Measurements from ENCODE around the gene TFAM. TPM values are rescaled to one million over a fixed set of nuclear protein-coding genes. Genes with fewer than 3 reads are reported as not detected.

Gene TFAM
- total RNA-seq, 2 donors from 2014 or later: 9.2 to 26.2 TPM

DNA sequence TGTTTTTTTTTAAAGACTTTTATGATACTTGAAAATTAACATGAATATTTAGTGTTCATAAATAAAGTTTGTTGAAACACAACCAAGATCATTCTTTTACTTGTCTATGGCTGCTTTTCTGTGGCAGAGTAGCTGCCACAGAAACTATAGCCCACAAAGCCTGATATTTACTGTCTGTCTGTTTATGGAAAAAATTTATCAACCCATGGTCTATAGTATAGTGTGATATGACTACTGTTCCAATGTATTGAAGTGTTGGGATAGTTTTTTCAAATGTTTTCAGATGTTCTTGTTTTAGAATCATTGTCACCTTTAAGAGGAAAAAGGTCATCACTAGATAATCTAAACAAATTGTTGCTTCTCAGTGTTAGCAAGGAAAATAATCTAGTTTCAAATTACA is 10.8 kb downstream of the TFAM start:
- Histone ChIP-seq H3K27me3 (replicated peaks; ENCODE audit: insufficient read depth) (no peaks in the 10 kb centered on the region), H3K4me3 (no peak overlapping the region), H3K36me3 (peaks cover 14% of the 10 kb centered on the region), H3K4me1 (ENCODE audit: control insufficient read depth in 1 of 2, low read depth in 2 of 2) (no peaks in the 10 kb centered on the region), H3K27ac (no peak overlapping the region), H3K9me3 (no peaks in the 10 kb centered on the region)
- DNase-seq (ENCODE audit: low spot score) (no peak), ATAC-seq (ENCODE audit: insufficient number of reproducible peaks, low FRiP score, low read depth) (no peak)
- TF ChIP-seq, protein P1, sequence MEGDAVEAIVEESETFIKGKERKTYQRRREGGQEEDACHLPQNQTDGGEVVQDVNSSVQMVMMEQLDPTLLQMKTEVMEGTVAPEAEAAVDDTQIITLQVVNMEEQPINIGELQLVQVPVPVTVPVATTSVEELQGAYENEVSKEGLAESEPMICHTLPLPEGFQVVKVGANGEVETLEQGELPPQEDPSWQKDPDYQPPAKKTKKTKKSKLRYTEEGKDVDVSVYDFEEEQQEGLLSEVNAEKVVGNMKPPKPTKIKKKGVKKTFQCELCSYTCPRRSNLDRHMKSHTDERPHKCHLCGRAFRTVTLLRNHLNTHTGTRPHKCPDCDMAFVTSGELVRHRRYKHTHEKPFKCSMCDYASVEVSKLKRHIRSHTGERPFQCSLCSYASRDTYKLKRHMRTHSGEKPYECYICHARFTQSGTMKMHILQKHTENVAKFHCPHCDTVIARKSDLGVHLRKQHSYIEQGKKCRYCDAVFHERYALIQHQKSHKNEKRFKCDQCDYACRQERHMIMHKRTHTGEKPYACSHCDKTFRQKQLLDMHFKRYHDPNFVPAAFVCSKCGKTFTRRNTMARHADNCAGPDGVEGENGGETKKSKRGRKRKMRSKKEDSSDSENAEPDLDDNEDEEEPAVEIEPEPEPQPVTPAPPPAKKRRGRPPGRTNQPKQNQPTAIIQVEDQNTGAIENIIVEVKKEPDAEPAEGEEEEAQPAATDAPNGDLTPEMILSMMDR (IDR thresholded peaks at IDR 0.05): no peak

DNA sequence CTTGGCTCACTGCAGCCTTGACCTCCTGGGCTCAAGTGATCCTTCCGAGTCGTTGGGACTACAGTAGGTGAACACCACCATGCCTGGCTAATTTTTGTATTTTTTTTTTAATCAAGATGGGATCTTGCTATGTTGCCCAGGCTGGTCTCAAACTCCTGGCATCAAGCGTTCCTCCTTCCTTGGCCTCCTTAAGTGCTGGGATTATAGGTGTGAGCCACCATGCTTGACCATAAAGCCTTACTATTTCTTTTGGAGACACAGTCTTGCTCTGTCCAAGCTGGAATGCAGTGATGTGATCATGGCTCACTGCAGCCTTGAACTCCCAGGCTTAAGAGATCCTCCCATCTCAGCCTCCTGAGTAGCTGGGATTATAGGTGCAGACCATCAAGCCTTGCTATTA is 12.6 kb downstream of the TFAM start:
- no peak for ATAC-seq (ENCODE audit: insufficient number of reproducible peaks, low FRiP score, low read depth)
- Histone ChIP-seq H3K27ac (no peak overlapping the region), H3K9me3 (no peaks in the 10 kb centered on the region), H3K4me3 (no peak overlapping the region), H3K36me3 (peaks cover 12% of the 10 kb centered on the region), H3K27me3 (replicated peaks; ENCODE audit: insufficient read depth) (no peaks in the 10 kb centered on the region), H3K4me1 (ENCODE audit: control insufficient read depth in 1 of 2, low read depth in 2 of 2) (no peaks in the 10 kb centered on the region)
- no peak for DNase-seq (ENCODE audit: low spot score)
- TF ChIP-seq, protein P1 (IDR thresholded peaks at IDR 0.05): no peak

DNA sequence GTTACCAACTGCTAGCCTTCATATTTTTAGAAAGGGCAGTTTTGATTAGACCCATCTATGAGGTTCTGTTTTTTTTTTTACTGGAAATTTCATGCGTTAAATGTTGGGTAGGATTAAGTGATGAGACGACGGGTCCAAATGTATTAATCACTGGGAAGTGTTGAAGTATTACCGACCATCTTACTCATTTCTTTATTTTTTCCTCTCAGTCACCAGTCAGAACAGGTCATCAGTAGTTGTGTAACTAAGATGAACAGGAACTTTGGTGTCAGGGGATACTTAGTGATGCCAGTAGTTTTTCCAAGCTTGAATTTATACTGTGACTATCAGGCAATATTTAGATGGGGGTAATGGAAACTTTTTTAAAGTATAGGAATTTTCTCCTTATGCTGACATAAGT is 14.2 kb downstream of the TFAM start:
- no peaks in the 10 kb centered on the region for H3K27me3 ChIP-seq (replicated peaks; ENCODE audit: insufficient read depth)
- no peaks in the 10 kb centered on the region for H3K9me3 ChIP-seq
- no peak overlapping the region for H3K4me3 ChIP-seq
- peaks cover 6% of the 10 kb centered on the region for H3K36me3 ChIP-seq
- DNase-seq (ENCODE audit: low spot score): no peak
- ATAC-seq (ENCODE audit: insufficient number of reproducible peaks, low FRiP score, low read depth): no peak
- H3K4me1 ChIP-seq (ENCODE audit: control insufficient read depth in 1 of 2, low read depth in 2 of 2): no peaks in the 10 kb centered on the region
- H3K27ac ChIP-seq: no peak overlapping the region
- TF ChIP-seq, protein P1 (IDR thresholded peaks at IDR 0.05): no peak

DNA sequence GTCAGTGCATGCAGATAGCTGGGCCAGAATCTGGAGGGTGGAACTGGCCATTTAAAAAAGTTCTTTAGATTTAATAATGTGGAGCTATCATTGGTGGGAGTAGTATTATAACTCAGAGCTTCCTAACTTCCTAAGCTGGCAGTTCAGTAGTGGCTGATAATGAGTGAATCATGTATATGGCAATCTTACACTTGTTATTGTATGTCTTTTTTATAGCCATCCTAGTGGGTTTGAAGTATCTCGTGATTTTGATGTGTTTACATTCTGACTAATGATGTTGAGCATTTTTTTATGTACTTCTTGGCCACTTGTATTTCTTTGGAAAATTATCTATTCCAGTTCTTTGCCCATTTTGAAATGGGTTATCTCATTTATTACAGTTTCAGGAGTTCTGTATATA is 15.4 kb downstream of the TFAM start:
- TF ChIP-seq, protein P1 (IDR thresholded peaks at IDR 0.05): no peak
- no peak for ATAC-seq (ENCODE audit: insufficient number of reproducible peaks, low FRiP score, low read depth)

DNA sequence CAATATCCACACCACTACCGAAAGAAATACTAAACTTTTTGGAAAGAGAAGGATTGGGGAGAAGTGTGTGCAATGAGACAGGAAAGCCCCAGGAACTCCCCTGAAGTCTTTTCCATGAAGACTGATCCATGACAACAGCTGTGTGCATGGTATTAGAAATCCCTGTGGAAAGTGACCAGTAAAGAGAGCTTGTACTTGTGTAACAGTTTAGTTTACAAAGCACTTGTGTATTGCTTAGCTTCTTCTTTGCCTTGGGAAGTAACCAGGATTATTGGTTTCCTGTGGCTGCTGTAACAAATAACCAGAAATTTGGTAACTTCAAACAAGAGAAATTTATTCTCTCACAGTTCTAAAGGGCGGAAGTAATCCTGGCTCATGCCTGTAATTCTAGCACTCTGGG is 18.8 kb downstream of the TFAM start:
- Histone ChIP-seq H3K27me3 (replicated peaks; ENCODE audit: insufficient read depth) (no peaks in the 10 kb centered on the region), H3K4me3 (no peak overlapping the region), H3K36me3 (no peaks in the 10 kb centered on the region), H3K4me1 (ENCODE audit: control insufficient read depth in 1 of 2, low read depth in 2 of 2) (no peaks in the 10 kb centered on the region), H3K9me3 (no peaks in the 10 kb centered on the region), H3K27ac (no peak overlapping the region)
- DNase-seq (ENCODE audit: low spot score) (no peak), ATAC-seq (ENCODE audit: insufficient number of reproducible peaks, low FRiP score, low read depth) (no peak)
- TF ChIP-seq, protein P1 (IDR thresholded peaks at IDR 0.05): no peak

More for the DNA sequence above, 15.4 kb downstream of the TFAM start:
- Histone ChIP-seq H3K4me1 (ENCODE audit: control insufficient read depth in 1 of 2, low read depth in 2 of 2) (no peaks in the 10 kb centered on the region), H3K27ac (no peak overlapping the region), H3K9me3 (no peaks in the 10 kb centered on the region), H3K4me3 (no peak overlapping the region), H3K36me3 (peaks cover 6% of the 10 kb centered on the region), H3K27me3 (replicated peaks; ENCODE audit: insufficient read depth) (no peaks in the 10 kb centered on the region)
- no peak for DNase-seq (ENCODE audit: low spot score)

Data from thoracic aorta (tissue), 2 donors.